H9 (cell line): ENCODE measurements around the gene CFAP65. TPM values are rescaled to one million over a fixed set of nuclear protein-coding genes. Genes with fewer than 3 reads are reported as not detected.

Experiments
- DNase-seq: peaks from one replicate; pipeline ENCODE4 v3.0.0-alpha.2; 2017
- H2AFZ ChIP-seq: one replicate; pipeline ENCODE4 v1.6.1; 2013; ENCODE audit warnings: mild to moderate bottlenecking, low read length, control low read depth, moderate library complexity
- H2AK5ac ChIP-seq: 2 replicates; pipeline ENCODE4 v1.6.1; 2013; ENCODE audit warnings: low read length, control low read depth, mixed read lengths; ENCODE audit not compliant: insufficient read length
- H2BK120ac ChIP-seq: one replicate; pipeline ENCODE4 v1.6.1; 2013; ENCODE audit warnings: low read depth, mild to moderate bottlenecking, low read length, control low read depth, inconsistent platforms; ENCODE audit not compliant: poor library complexity, severe bottlenecking
- H2BK12ac ChIP-seq: 2 replicates; pipeline ENCODE4 v1.6.1; 2013; ENCODE audit warnings: low read length, control low read depth, mixed read lengths, low read depth; ENCODE audit not compliant: insufficient read length
- H2BK15ac ChIP-seq: 2 replicates; pipeline ENCODE4 v1.6.1; 2013; ENCODE audit warnings: low read depth, low read length, control low read depth
- H2BK20ac ChIP-seq: one replicate; pipeline ENCODE4 v1.6.1; 2013; ENCODE audit warnings: low read depth, mild to moderate bottlenecking, low read length, control low read depth, inconsistent platforms; ENCODE audit not compliant: poor library complexity, severe bottlenecking
- H2BK5ac ChIP-seq: 2 replicates; pipeline ENCODE4 v1.6.1; 2013; ENCODE audit warnings: low read length, control low read depth, mixed read lengths; ENCODE audit not compliant: insufficient read length
- H3K14ac ChIP-seq: 2 replicates; pipeline ENCODE4 v1.6.1; 2013; ENCODE audit warnings: low read length, control low read depth; ENCODE audit not compliant: insufficient read depth
- H3K18ac ChIP-seq: 2 replicates; pipeline ENCODE4 v1.6.1; 2013; ENCODE audit warnings: low read depth, mild to moderate bottlenecking, mixed read lengths, low read length, control low read depth; ENCODE audit not compliant: insufficient read length
- H3K23ac ChIP-seq: 2 replicates; pipeline ENCODE4 v1.6.1; 2013; ENCODE audit warnings: low read length, control low read depth, mixed read lengths, low read depth; ENCODE audit not compliant: insufficient read length
- H3K23me2 ChIP-seq: 2 replicates; pipeline ENCODE4 v1.6.1; 2013; ENCODE audit warnings: low read depth, mild to moderate bottlenecking, mixed read lengths, low read length, control low read depth; ENCODE audit not compliant: insufficient read length, poor library complexity, severe bottlenecking
- H3K27ac ChIP-seq: 2 replicates; pipeline ENCODE4 v1.5.1; 2013; ENCODE audit warnings: low read length, control low read depth, mixed read lengths, low read depth; ENCODE audit not compliant: insufficient read length
- H3K27me3 ChIP-seq: 2 replicates; pipeline ENCODE4 v1.6.1; 2013; ENCODE audit warnings: low read length, control low read depth, inconsistent platforms; ENCODE audit not compliant: insufficient read depth
- H3K4ac ChIP-seq: 2 replicates; pipeline ENCODE4 v1.6.1; 2013; ENCODE audit warnings: low read depth, mild to moderate bottlenecking, control low read depth, inconsistent platforms, low read length, moderate library complexity
- H3K4me1 ChIP-seq: 2 replicates; pipeline ENCODE4 v1.6.1; 2013; ENCODE audit warnings: low read length, control low read depth, inconsistent platforms; ENCODE audit not compliant: insufficient read depth
- H3K4me2 ChIP-seq: 2 replicates; pipeline ENCODE4 v1.6.1; 2013; ENCODE audit warnings: low read length, control low read depth, mixed read lengths; ENCODE audit not compliant: insufficient read length, insufficient read depth
- H3K56ac ChIP-seq: 2 replicates; pipeline ENCODE4 v1.6.1; 2013; ENCODE audit warnings: low read depth, mild to moderate bottlenecking, mixed read lengths, low read length, control low read depth; ENCODE audit not compliant: insufficient read length
- H3K79me1 ChIP-seq: 2 replicates; pipeline ENCODE4 v1.6.1; 2013; ENCODE audit warnings: low read depth, mild to moderate bottlenecking, moderate library complexity, low read length, control low read depth, inconsistent platforms; ENCODE audit not compliant: insufficient read depth, poor library complexity, severe bottlenecking
- H3K79me2 ChIP-seq: 2 replicates; pipeline ENCODE4 v1.6.1; 2013; ENCODE audit warnings: low read length, control low read depth, inconsistent platforms; ENCODE audit not compliant: insufficient read depth
- H3K9ac ChIP-seq: 2 replicates; pipeline ENCODE4 v1.6.1; 2013; ENCODE audit warnings: low read length, control low read depth, mixed read lengths; ENCODE audit not compliant: insufficient read length; ENCODE audit errors: extremely low read depth
- H3K9me3 ChIP-seq: one replicate; pipeline ENCODE4 v1.6.1; 2013; ENCODE audit warnings: low read depth, low read length, inconsistent platforms; ENCODE audit not compliant: control insufficient read depth
- H3T11ph ChIP-seq: one replicate; pipeline ENCODE4 v1.6.1; 2013; ENCODE audit warnings: mild to moderate bottlenecking, low read length, control low read depth, inconsistent platforms
- H4K20me1 ChIP-seq: one replicate; pipeline ENCODE4 v1.6.1; 2013; ENCODE audit not compliant: control insufficient read depth, insufficient read length, insufficient read depth
- H4K5ac ChIP-seq: 2 replicates; pipeline ENCODE4 v1.6.1; 2013; ENCODE audit warnings: low read depth, mild to moderate bottlenecking, mixed read lengths, low read length, control low read depth; ENCODE audit not compliant: insufficient read length
- H4K8ac ChIP-seq: replicated peaks from 2 replicates; pipeline ENCODE4 v1.6.1; 2013; ENCODE audit warnings: low read length, control low read depth, mixed read lengths, low read depth; ENCODE audit not compliant: insufficient read length
- H4K91ac ChIP-seq: 2 replicates; pipeline ENCODE4 v1.6.1; 2013; ENCODE audit warnings: low read depth, mild to moderate bottlenecking, moderate library complexity, mixed read lengths, low read length, control low read depth; ENCODE audit not compliant: insufficient read length
- H3K27ac Mint-ChIP-seq, 3 experiments: 2 replicates in 2 of 3; 3 replicates in 1 of 3; pipeline ENCODE4 v1.8.0; 2020 to 2021; ENCODE audit warnings: mixed read lengths in 3 of 3, mild to moderate bottlenecking in 1 of 3, moderate library complexity in 1 of 3
- H3K27me3 Mint-ChIP-seq: 2 replicates; pipeline ENCODE4 v1.8.0; 2021; ENCODE audit warnings: low read depth, mild to moderate bottlenecking, moderate library complexity, mixed read lengths
- H3K36me3 Mint-ChIP-seq, 3 experiments: 2 replicates in 2 of 3; 3 replicates in 1 of 3; pipeline ENCODE4 v1.8.0; 2020 to 2021; ENCODE audit warnings: low read depth in 3 of 3, mixed read lengths in 3 of 3; ENCODE audit not compliant: insufficient read depth in 1 of 3
- H3K4me1 Mint-ChIP-seq, 2 experiments: 2 replicates each; pipeline ENCODE4 v1.8.0; 2020; ENCODE audit warnings: mixed read lengths in 2 of 2
- H3K4me3 Mint-ChIP-seq, 2 experiments: 2 replicates in 1 of 2; 3 replicates in 1 of 2; pipeline ENCODE4 v1.8.0; 2020 to 2021; ENCODE audit warnings: mild to moderate bottlenecking in 2 of 2, mixed read lengths in 2 of 2, moderate library complexity in 1 of 2
- H3K9me3 Mint-ChIP-seq, 2 experiments: 2 replicates in 1 of 2; 3 replicates in 1 of 2; pipeline ENCODE4 v1.8.0; 2020; ENCODE audit warnings: mild to moderate bottlenecking in 2 of 2, mixed read lengths in 2 of 2, moderate library complexity in 1 of 2
- WGBS: extraction: QIAGEN DNeasy Blood & Tissue Kit; methylation state at CpG from one replicate; pipeline ENCODE4 v1.1.7; 2013; ENCODE audit warnings: missing lambda C conversion rate, low lambda C conversion rate, mixed read lengths; ENCODE audit not compliant: insufficient read length; ENCODE audit errors: extremely low coverage; 5-methylcytosine and 5-hydroxymethylcytosine counted together
- total RNA-seq: library from RNA; stranded (reverse); gene quantifications from 2 replicates; pipeline ENCODE4 v1.2.1, GENCODE V29; 2021
- TF ChIP-seq, protein P1 (sequence below): fragments of 200-600 bp; sonication (generic); conservative IDR thresholded peaks from 3 replicates; pipeline ENCODE4 v1.8.0; 2021; ENCODE audit warnings: antibody characterized with exemption, mild to moderate bottlenecking

CFAP65 gene
- total RNA-seq, 1 experiment from 2014 or later: 0.20 TPM

DNA sequence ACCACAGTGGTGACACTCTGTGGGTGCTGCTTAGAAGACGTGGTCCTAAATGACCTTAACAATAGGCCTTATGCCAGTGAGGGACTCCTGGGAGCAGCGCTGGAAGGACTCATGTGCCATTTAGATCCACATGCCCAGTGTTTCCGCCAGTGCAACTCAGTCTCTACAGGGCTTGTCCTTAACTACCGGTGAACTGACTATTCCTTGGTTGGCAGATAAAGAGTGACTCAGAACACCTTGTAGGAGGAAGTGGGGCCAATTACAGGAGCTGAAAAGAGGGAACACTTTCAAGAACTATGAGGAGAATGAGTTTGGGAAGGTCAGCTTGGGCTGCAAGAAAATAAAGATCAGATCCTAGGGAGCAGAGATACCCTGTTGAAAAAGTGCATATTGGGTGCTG lies 83.6 kb downstream of the CFAP65 start:
- WGBS: no CpG with 5 or more reads among the region's 4 CpGs
- H3K27ac Mint-ChIP-seq: no peak overlapping the region
- TF ChIP-seq, protein P1, sequence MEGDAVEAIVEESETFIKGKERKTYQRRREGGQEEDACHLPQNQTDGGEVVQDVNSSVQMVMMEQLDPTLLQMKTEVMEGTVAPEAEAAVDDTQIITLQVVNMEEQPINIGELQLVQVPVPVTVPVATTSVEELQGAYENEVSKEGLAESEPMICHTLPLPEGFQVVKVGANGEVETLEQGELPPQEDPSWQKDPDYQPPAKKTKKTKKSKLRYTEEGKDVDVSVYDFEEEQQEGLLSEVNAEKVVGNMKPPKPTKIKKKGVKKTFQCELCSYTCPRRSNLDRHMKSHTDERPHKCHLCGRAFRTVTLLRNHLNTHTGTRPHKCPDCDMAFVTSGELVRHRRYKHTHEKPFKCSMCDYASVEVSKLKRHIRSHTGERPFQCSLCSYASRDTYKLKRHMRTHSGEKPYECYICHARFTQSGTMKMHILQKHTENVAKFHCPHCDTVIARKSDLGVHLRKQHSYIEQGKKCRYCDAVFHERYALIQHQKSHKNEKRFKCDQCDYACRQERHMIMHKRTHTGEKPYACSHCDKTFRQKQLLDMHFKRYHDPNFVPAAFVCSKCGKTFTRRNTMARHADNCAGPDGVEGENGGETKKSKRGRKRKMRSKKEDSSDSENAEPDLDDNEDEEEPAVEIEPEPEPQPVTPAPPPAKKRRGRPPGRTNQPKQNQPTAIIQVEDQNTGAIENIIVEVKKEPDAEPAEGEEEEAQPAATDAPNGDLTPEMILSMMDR: no peak

More for the DNA sequence above, 83.6 kb downstream of the CFAP65 start:
- Histone ChIP-seq H2AFZ (no peak overlapping the region), H3K4me1 (peaks cover 4% of the 10 kb centered on the region; the same call in 1 of the 2 replicates), H2BK5ac (no peak overlapping the region), H4K91ac (no peak overlapping the region), H3K23ac (no peak overlapping the region), H4K20me1 (no peaks in the 10 kb centered on the region), H2BK20ac (no peak overlapping the region), H3K56ac (no peak overlapping the region), H3K79me1 (no peaks in the 10 kb centered on the region), H3K27ac (no peak overlapping the region), H3K14ac (no peak overlapping the region), H3K79me2 (no peaks in the 10 kb centered on the region), H3K18ac (no peak overlapping the region), H2BK15ac (no peak overlapping the region), H2AK5ac (no peak overlapping the region), H3K4ac (no peak overlapping the region), H3T11ph (no peak overlapping the region), H3K9ac (no peak overlapping the region), H4K8ac (no peak overlapping the region), H2BK120ac (no peak overlapping the region), H3K9me3 (no peaks in the 10 kb centered on the region), H2BK12ac (no peak overlapping the region), H3K4me2 (no peak overlapping the region), H3K27me3 (peaks cover 19% of the 10 kb centered on the region), H3K23me2 (peaks cover 12% of the 10 kb centered on the region), H4K5ac (no peak overlapping the region)
- peak overlapping the region; percentile 25 to 26; a peak in 3 of 5 replicates for H3K4me3 Mint-ChIP-seq
- peaks cover 90% of the 10 kb centered on the region for H3K27me3 Mint-ChIP-seq
- no peak for DNase-seq
- H3K9me3 Mint-ChIP-seq: peaks cover 0 to 2% of the 10 kb centered on the region in 2 experiments; a peak in 2 of 5 replicates
- no peaks in the 10 kb centered on the region; a peak in 3 of 7 replicates for H3K36me3 Mint-ChIP-seq
- peaks cover 9 to 24% of the 10 kb centered on the region in 2 experiments for H3K4me1 Mint-ChIP-seq
